GM19438 (cell line): ENCODE results near the gene TRAF6.
A peak's percentile ranks its signal among the peaks of the same experiment; 100 is the strongest.
"Not testable (repeated sequence)": the region's sequence is repeated elsewhere in the genome, so short reads cannot be mapped to it uniquely, and the experiment has no call there.

Source experiments
- ATAC-seq: cut with Tn5 transposase; IDR thresholded peaks from one replicate; pipeline ENCODE4 v1.9.1; 2021; ENCODE audit warnings: low read depth; ENCODE audit not compliant: unreplicated experiment

Gene TRAF6, protein sequence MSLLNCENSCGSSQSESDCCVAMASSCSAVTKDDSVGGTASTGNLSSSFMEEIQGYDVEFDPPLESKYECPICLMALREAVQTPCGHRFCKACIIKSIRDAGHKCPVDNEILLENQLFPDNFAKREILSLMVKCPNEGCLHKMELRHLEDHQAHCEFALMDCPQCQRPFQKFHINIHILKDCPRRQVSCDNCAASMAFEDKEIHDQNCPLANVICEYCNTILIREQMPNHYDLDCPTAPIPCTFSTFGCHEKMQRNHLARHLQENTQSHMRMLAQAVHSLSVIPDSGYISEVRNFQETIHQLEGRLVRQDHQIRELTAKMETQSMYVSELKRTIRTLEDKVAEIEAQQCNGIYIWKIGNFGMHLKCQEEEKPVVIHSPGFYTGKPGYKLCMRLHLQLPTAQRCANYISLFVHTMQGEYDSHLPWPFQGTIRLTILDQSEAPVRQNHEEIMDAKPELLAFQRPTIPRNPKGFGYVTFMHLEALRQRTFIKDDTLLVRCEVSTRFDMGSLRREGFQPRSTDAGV

DNA sequence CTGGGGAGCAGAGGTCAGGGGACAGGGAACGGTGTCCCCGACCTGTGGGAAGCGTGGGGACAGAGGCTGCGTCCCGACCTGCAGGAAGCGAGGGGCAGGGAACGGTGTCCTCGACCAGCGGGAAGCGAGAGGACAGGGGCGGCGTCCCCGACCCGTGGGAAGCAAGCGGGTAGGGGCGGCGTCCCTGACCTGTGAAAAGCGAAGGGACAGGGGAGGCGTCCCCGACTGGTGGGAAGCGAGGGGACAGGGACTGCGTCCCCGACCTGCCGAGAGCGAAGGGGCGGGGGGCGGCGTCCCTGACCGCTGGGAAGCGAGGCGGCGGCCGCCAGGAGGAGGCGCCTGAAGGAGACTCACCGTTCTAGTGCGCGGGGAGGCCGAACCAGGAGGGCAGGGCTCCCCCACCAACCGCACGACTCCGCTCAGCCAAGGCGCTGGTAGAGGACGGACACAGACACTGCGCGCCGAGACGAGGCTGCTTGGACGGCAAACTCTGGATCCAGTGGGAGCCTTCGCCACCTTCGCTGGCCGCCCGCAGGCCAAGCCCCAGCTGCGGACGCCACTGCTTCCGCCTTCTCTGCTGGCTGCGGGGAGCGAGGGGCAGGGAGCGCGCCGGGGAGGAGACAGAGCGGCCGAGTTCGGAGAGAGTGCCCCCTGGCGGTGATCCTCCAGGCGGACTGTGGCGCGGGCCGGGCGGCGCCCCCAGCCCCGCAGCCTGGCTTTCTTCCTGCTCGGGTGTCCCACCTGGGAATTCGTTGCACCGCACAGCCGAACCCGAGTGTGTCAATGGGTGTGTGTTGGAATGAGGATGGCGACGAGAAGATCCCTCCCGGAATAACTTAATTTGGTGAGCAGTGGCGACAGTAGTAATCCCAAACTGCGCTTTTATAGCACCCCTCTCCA, at the start of gene TRAF6:
Gene TRAF6, minus strand, starts transcription at position 579 of the 900 bp plus-strand sequence. CDS start 8,757 bp downstream, outside the sequence.
- peak; percentile 94 for ATAC-seq

DNA sequence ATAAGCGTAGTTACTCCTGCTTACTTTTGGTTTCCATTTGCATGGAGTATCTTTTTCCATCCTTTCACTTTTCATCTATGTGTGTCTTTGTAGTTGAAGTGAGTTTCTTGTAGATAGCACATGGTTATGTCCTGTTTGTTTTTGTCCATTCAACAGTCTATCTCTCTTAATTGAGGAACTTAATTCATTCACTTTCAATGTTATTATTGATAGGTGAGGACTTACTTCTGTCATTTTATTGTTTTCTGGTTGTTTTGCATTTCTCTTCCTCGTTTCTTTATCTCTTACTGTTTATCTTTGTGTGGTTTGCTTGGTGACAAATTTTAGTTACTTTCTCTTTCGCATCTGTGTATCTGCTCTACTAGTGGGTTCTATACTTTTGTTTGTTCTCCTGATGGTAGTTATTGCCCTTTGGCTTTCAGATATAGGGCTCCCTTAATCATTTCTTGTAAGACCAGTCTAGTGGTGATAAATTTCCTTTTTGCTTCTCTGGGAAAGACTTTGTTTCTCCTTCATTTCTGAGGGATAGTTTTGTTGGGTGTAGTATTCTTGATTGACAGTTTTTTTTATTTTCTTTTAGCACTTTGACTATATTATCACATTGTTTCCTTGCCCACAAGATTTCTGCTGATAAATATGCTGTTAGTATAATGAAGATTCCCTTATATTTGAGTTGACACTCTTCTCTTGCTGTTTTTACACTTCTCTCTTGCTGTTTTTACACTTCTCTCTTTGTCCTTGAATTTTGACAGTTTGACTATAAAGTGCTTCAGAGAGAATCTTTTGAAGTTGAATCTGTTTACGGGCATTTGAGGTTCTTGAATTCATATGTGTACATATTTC, 48.7 kb upstream of the TRAF6 start:
- ATAC-seq: peak; percentile 91

DNA sequence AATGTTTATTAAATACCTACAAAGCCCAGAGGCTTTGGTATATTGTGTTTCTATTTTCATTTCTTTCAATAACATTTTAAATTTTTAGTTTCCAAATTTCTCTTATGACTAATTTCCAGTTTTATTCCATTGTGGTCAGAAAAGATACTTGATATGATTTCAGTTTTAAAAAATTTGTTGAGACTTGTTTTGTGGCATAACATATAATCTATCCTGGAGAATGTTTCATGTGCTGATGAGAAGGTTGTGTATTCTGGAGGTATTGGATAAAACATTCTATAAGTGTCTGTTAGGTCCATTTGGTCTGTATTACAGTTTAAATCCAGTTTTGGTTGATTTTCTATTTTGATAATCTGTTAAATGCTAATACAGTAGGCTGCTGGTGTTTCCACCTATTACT, 47.9 kb upstream of the TRAF6 start:
- no peak for ATAC-seq

DNA sequence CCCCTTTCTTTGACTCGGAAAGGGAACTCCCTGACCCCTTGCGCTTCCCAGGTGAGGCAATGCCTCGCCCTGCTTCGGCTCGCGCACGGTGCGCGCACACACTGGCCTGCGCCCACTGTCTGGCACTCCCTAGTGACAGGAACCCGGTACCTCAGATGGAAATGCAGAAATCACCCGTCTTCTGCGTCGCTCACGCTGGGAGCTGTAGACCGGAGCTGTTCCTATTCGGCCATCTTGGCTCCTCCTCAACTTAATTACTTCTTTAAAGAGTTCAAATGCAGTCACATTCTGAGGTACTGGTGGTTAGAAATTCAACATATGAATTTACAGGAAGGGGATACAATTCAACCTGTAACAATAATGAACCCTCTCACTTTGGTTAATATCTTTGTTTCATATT, 47.3 kb upstream of the TRAF6 start:
- not testable (repeated sequence) for ATAC-seq

DNA sequence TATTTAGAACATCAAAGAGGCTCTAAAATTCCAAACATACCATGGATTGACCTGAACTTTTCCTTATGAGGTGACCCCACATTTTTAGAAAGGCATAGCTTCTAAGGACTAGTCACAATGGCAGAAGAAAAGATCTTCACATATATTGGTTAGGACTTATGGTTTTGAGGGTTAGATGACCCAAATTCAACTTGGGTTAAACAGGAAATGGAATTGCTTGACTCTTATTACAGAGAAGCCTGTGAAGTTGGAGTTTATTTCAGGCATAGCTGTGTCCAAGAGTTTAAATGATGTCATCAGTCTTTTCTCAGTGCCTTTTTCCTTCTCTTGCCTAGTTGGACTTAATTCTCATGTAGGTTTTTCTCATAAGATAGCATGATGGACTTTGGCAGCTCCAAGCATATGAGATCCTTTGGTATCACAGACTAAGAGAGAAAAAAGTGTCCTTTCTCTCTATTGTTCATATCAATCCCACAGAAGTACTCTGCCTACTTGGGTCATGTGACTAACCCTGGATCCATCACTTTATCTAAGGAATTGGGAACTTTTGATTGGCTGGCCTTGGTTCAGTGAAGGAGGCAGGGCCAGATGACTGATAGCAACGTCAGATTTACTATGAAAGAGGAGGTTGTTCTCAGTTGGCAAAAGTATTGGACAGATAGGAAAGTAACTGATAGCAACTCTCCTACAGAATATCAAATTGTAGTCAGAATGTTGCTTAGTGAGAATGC, 40.5 kb upstream of the TRAF6 start:
- no peak for ATAC-seq

DNA sequence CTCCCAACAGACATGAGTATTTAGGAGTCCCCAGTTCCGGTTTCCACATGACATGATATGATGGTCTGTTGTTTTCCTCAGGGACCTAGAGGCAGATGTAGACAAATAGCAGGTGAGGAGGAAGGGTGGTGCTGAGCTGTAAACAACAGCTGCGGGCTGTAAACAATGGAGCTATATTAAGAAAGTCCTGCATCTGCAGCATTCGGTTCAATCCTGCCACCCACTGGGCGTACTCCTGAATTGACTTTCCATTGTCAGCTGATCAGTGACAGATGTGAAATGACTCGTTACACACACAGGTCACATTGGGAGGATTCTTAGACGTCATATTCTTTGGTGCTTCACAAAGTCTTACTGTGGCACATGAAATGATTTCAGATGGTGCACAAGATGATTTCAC, 30.9 kb upstream of the TRAF6 start:
- peak; percentile 89 for ATAC-seq

DNA sequence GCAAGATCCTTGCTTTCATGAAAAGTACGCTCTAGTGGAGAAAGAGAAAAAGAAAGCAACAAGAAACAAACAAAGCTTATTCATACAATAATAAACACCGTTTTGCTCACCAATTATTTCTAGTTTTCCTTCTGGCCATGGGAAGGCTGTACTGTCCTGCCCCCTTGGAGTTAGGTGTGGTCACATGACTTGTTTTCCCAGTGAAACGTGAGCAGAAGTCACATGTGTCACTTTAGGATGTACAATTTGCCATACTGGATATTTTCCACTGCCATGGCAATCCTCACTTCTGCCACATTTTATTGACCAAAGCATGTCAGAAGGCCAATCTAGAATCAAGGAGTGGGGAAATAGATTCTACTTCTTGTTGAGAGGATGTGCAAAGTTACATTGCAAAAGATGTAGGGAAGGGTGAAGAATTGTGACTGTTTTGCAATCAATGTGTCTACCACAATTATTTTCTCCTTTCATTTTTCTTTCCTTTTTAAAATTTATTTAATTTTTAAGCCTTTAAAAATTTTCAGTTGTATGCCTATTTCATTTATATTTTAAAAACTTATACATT, 24.3 kb upstream of the TRAF6 start:
- no peak for ATAC-seq

DNA sequence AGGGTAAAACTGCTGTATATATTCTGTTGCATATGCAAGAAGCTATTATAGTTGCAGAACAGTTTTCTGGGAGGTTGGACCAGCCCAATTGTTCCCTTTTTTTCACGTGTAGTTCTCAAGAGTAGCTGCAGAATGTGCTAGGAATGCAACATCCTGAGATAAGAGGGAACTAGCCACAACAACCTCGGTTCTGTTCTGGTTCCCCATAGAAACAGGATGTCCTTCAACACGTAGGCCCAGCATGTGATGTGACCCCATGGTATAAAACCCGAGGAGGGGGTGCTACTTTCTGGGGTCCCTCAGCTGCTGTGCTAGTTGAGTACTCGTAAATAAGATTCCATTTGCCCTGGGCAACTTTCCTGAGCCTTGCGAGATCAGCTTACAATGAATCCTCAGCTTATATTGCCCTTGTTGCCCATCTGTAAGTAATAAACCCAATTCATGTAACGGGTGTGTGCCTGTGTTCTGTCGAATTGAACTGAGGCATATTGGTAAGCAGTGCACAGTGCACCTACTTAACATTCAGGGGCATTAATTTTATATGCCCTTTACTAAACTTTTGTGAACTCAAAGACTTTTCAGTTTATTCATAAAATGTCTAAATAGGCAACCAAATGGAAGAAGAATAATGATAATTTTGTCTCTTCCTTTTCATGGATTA, 23.0 kb upstream of the TRAF6 start:
- ATAC-seq: no peak

DNA sequence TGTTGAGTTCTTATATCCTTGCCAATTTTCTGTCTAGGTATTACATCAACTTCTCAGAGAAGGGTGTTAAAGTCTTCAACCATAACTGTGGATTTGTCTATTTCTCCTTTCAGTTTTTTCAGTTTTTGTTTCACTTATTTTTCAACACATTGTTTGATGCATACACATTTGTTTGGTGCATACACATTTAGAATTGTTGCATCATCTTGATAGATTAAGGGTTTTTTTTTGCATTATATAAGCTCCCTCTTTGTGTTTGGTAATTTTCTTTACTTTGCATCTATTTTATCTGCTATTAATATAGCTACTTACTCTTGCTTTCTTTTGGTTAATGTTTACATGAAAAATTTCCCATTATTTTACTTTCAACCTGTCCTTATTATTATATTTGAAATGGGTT, 20.8 kb upstream of the TRAF6 start:
- ATAC-seq: no peak

DNA sequence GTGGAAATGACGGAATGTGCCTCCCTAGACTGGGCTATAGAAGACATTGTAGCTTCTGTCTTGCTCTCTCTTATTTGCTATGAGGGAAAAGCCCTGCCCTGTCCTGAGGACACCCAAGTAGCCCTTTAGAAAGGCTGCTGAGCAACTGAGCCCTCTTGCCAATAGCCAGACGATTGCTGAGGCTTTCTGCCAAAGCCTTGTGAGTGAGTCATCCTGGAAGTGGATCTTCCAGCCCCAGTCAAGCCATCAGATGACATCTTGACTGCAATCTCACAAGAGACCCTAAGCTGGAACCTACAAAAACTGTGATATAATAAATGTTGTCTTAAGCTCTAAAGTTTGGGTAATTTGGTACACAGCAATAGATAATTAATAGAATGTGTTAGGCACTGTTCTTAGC, 3.9 kb upstream of the TRAF6 start:
- ATAC-seq: no peak

DNA sequence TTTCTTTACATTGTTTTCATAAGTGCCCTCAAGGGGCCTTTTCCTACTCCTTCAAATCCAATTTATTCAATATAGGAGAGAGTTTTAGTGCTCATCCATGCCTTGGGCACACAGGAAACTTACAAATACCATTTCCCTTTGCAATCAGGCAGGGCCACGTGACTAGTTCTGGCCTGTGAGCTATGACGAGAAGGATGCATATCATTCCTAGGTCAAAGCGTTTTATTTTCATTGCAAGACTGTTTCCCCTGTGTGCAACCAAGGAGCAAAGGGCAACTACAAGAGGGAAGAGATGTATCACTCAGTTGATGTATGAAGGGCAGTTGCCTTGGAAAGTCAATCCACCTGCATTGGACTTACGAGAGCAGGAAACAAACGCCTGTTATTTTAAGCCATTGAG, 1.9 kb upstream of the TRAF6 start:
- ATAC-seq: no peak

DNA sequence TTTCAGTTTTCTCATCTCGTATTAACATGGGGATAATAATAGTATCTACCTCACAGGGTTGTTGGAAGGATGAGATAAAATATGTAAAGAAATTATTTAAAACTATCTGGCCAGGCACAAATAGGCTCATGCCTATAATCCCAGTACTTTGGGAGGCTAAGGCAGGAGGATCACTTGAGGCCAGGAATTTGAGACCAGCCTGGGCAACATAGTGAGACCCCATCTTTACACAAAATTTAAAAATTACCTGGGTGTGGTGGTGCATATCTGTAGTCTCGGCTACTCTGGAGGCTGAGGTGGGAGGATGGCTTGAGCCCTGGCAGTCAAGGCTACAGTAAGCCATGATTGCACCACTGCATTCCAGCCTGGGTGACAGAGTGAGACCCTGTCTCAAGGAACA, 990 bp upstream of the TRAF6 start:
- not testable (repeated sequence) for ATAC-seq

DNA sequence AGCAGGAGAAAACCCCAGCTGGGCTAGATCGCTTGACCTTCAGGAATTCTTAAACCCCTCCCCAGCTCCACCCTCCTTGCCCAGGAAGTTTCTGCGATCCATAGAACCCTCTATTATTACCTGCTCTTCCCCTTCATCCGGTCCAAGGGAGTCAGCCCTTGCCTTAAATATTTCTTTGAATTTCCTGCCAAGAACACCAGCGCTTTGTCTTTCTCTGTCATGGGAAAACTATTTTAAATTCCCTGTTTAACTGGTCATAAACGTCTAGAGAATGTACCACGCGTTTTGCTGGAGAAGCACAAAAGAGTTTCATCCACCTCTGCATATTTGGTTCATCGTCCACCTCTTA, 496 bp upstream of the TRAF6 start:
- ATAC-seq: no peak

DNA sequence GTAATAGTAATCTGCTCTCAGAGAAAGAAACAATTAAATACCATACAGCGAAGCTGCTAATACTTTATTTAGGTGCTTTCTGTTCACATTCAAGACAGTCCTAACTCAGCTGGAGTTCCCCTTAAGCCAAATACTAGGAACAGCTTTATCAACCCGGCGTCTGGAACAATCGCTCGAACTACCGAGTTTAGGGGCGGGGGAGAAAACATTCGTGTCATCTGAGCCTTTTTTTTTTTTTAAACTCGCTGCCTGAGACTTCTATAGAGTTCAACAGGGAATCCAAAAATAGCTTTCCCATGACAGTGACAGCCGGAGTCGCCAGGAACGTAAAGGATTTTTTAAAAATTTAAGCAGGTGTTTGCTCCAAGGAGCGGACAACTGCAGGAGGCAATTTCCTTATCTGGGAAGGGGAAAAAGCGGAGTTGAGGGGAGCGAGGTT, 852 bp downstream of the TRAF6 start:
- peak; percentile 17 for ATAC-seq

DNA sequence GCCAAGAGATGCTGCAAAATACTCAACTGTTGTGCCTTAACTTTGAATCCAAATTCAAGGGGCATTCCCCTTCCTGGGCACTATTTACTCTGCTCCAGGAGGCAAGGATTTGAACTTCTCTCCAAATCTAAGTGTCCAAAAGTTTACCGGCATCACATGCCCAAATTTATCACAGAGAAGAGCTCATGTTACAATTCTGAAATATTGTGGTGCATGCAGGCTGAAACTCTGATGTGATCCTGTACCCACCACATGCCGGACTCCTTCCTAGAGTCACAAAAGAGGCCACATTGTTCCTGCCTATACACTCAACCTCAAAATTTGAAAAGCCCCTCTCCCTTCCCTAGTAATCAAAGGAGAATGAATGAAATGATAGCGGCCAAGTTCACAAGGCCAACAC, 1.3 kb downstream of the TRAF6 start:
- no peak for ATAC-seq

DNA sequence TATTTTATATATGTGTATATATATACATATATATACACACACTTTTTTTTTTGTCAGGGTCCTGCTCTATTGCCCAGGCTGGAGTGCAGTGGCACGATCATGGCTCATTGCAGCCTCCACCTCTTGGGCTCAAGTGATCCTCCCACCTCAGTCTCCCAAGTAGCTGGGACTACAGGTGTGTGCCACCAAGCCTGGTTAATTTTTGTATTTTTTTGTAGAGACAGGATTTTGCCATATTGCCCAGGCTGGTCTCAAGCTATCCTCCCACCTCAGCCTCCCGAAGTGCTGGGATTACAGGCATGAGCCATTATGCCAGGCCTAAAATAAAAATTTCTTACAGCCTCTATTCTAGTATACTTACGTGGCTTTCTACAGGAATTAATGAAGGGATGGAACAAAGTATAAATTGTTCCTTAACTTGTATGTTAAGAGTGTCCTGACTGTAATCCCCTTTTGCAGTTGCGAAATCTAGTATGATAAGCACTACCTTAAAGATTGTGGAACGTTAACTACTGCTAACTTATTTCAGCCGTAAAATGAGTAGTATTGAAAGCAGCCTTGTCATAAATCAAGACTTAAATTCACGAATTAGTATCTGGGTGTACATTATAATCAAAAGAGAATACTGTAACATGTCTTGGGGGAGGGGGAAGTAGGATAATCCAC, 2.1 kb downstream of the TRAF6 start:
- no peak for ATAC-seq

DNA sequence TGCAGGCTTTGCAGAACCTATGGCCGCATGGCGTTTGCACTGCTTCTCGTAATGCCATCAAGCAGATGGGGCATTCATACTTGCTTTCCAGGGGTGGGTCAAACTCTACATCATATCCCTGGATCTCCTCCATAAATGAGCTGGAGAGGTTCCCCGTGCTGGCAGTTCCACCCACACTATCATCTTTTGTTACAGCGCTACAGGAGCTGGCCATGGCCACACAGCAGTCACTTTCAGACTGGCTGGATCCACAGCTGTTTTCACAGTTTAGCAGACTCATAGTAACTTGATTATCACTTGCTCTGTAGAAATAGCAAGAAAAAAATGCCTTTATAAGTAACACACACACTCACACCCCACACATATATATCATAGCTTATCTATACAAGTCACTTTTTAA, 8.8 kb downstream of the TRAF6 start:
- ATAC-seq: no peak

DNA sequence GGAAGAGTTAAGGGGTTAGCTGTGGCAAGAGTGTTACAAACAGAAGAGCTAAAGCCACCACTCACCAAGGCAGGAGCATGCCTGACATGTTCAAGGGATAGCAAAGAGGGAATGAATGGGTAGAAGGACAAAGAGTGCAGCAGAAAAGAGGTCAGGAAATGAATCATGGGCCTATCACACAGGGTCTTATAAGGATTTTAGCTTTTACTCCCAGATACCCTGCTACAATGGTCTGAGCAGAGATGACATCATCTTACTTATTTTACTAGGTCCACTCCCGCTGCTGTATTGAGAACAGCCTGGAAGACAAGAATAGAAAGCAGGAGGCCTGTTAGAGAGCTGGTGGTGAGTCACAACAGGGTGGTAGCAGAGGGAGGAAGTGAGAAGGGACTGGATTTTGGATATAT, 9.8 kb downstream of the TRAF6 start:
- no peak for ATAC-seq

DNA sequence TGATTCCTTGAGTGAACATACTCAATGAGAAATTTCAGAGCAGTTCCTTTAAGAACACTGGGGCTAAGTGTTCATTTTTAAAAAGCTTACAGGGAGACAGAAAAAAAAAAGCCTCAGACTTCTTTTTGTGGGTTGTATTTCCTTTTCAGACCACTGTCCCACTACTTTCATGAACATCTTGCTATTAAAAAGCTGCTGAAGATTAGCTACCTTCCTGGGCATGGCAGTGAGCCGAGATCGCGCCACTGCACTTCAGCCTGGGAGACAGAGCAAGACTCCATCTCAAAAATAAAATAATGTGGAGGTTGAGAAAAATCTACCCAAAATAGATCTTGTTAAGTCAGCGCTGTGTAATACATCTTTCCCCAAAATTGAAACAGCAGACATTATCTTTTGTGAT, 10.8 kb downstream of the TRAF6 start:
- ATAC-seq: no peak
